Neural cell (in vitro differentiated cells): ENCODE results near the gene TPD52L1. TPM values are rescaled to one million over a fixed set of nuclear protein-coding genes. Genes with fewer than 3 reads are reported as not detected.

ENCODE experiments used
- H2AFZ ChIP-seq: fragments of 200-600, 300-800 bp; sonication (generic), shearing (Covaris generic); 2 replicates; pipeline ENCODE4 v1.6.0; 2014; ENCODE audit warnings: low read depth, mild to moderate bottlenecking, antibody characterized with exemption, low read length, moderate library complexity
- H3F3A ChIP-seq: fragments of 200-600 bp; shearing (Covaris generic); 2 replicates; pipeline ENCODE4 v1.6.1; 2016; ENCODE audit warnings: mild to moderate bottlenecking, moderate library complexity, mixed read lengths, antibody characterized with exemption, low read length; ENCODE audit not compliant: insufficient read depth, poor library complexity, severe bottlenecking
- H3K27ac ChIP-seq: fragments of 200-600, 300-800 bp; sonication (generic), shearing (Covaris generic); 2 replicates; pipeline ENCODE4 v1.5.1; 2014; ENCODE audit warnings: mild to moderate bottlenecking, low read length, moderate library complexity
- H3K27me3 ChIP-seq: fragments of 300-800, 200-600 bp; sonication (generic), shearing (Covaris generic); 2 replicates; pipeline ENCODE4 v1.6.0; 2014; ENCODE audit warnings: mild to moderate bottlenecking, low read depth, low read length, moderate library complexity; ENCODE audit not compliant: insufficient read depth
- H3K36me3 ChIP-seq: fragments of 300-800, 200-600 bp; sonication (generic), shearing (Covaris generic); 2 replicates; pipeline ENCODE4 v1.5.1; 2014; ENCODE audit warnings: mild to moderate bottlenecking, antibody characterized with exemption, low read length, moderate library complexity; ENCODE audit not compliant: insufficient read depth
- H3K4me2 ChIP-seq: fragments of 300-800, 200-600 bp; sonication (generic), shearing (Covaris generic); 2 replicates; pipeline ENCODE4 v1.6.0; 2014; ENCODE audit warnings: mild to moderate bottlenecking, low read length
- H3K4me3 ChIP-seq: fragments of 300-800, 200-600 bp; sonication (generic), shearing (Covaris generic); 2 replicates; pipeline ENCODE4 v1.5.1; 2014; ENCODE audit warnings: mild to moderate bottlenecking, low read length, moderate library complexity
- H3K79me2 ChIP-seq: fragments of 200-600 bp; shearing (Covaris generic); replicated peaks from 2 replicates; pipeline ENCODE4 v1.6.0; 2014; ENCODE audit warnings: mild to moderate bottlenecking, low read length, moderate library complexity; ENCODE audit not compliant: insufficient read depth
- H3K9ac ChIP-seq: fragments of 300-800, 200-600 bp; sonication (generic), shearing (Covaris generic); 2 replicates; pipeline ENCODE4 v1.6.1; 2016; ENCODE audit warnings: mild to moderate bottlenecking, low read length, mixed read lengths
- H3K9me2 ChIP-seq: fragments of 200-600 bp; shearing (Covaris generic); 2 replicates; pipeline ENCODE4 v1.6.1; 2016; ENCODE audit warnings: mild to moderate bottlenecking, low read length, mixed read lengths; ENCODE audit not compliant: insufficient read depth
- H3K9me3 ChIP-seq: fragments of 200-600, 300-800 bp; sonication (generic), shearing (Covaris generic); 2 replicates; pipeline ENCODE4 v1.6.1; 2016; ENCODE audit warnings: mild to moderate bottlenecking, mixed run types, low read length, moderate library complexity, mixed read lengths
- H4K20me1 ChIP-seq: fragments of 200-600 bp; shearing (Covaris generic); 2 replicates; pipeline ENCODE4 v1.6.1; 2016; ENCODE audit warnings: mild to moderate bottlenecking, mixed run types; ENCODE audit not compliant: insufficient read depth
- CTCF ChIP-seq: fragments of 450-650 bp; IDR thresholded peaks from 2 replicates; pipeline ENCODE4 v1.5.1; 2014; ENCODE audit warnings: antibody characterized with exemption, mild to moderate bottlenecking, moderate library complexity; ENCODE audit not compliant: poor library complexity, severe bottlenecking
- EP300 ChIP-seq: fragments of 450-650 bp; conservative IDR thresholded peaks from 2 replicates; pipeline ENCODE4 v1.6.1; 2014; ENCODE audit warnings: antibody characterized with exemption, mild to moderate bottlenecking, moderate library complexity; ENCODE audit not compliant: poor library complexity, severe bottlenecking
- EZH2 ChIP-seq: fragments of 200-600, 300-800 bp; shearing (Covaris generic), sonication (generic); IDR thresholded peaks from 2 replicates; pipeline ENCODE4 v1.6.1; 2014; ENCODE audit warnings: antibody characterized with exemption, low read length, borderline replicate concordance, mild to moderate bottlenecking; ENCODE audit not compliant: insufficient read depth, poor library complexity, severe bottlenecking
- MXI1 ChIP-seq: fragments of 450-650 bp; conservative IDR thresholded peaks from 2 replicates; pipeline ENCODE4 v1.6.1; 2014; ENCODE audit warnings: antibody characterized with exemption, mild to moderate bottlenecking; ENCODE audit not compliant: poor library complexity, severe bottlenecking
- POLR2AphosphoS5 ChIP-seq: IDR thresholded peaks from 2 replicates; pipeline ENCODE4 v1.6.1; 2012
- RAD21 ChIP-seq: fragments of 450-650 bp; conservative IDR thresholded peaks from 2 replicates; pipeline ENCODE4 v1.6.1; 2014; ENCODE audit warnings: antibody characterized with exemption, mild to moderate bottlenecking, moderate library complexity
- REST ChIP-seq: IDR thresholded peaks from 2 replicates; pipeline ENCODE4 v1.6.1; 2012; ENCODE audit warnings: borderline replicate concordance
- SMC3 ChIP-seq: fragments of 450-650 bp; conservative IDR thresholded peaks from 2 replicates; pipeline ENCODE4 v1.6.1; 2014; ENCODE audit warnings: antibody characterized with exemption, mild to moderate bottlenecking, moderate library complexity; ENCODE audit not compliant: poor library complexity
- TAF1 ChIP-seq: IDR thresholded peaks from 2 replicates; pipeline ENCODE4 v1.6.1; 2012; ENCODE audit warnings: low read depth
- polyA plus RNA-seq: library from polyadenylated mRNA; depleted of rRNA; stranded (reverse); fragments of >200 nt; gene quantifications from 2 replicates; pipeline ENCODE4 v1.2.3, GENCODE V29; 2014

The TPD52L1 gene
- polyA plus RNA-seq, 1 donor from 2014 or later = 8.9 TPM

GRCh38 chr6:125301435-125302391 is 148.1 kb downstream of the TPD52L1 start, which contains the start of gene HDDC2:
HDDC2 (minus strand) TSS chr6:125301967; CDS start chr6:125301932, 35 bp downstream.
- TF ChIP-seq MXI1 (peak; percentile 75), RAD21 (peak; percentile 22), REST (no peak), TAF1 (no peak), POLR2AphosphoS5 (no peak), EZH2 (no peak)
- H3K36me3 ChIP-seq = no peaks in the 10 kb centered on the region
- no peaks in the 10 kb centered on the region for H3K79me2 ChIP-seq
- H3K9me2 ChIP-seq = no peaks in the 10 kb centered on the region
- no peaks in the 10 kb centered on the region for H3K9me3 ChIP-seq
- no peak within 1 kb of the TSS for H3K27ac ChIP-seq
- H3K4me3 ChIP-seq = peak within 1 kb of the TSS; percentile 81
- no peaks in the 10 kb centered on the region for H4K20me1 ChIP-seq
- H2AFZ ChIP-seq = peak within 1 kb of the TSS; percentile 62
- H3F3A ChIP-seq = no peaks in the 10 kb centered on the region
- H3K4me2 ChIP-seq = peak within 1 kb of the TSS; percentile 68
- H3K27me3 ChIP-seq = no peaks in the 10 kb centered on the region
- H3K9ac ChIP-seq = peak within 1 kb of the TSS; percentile 71

- H3K4me3 ChIP-seq = no peak overlapping the region
- H3F3A ChIP-seq = no peaks in the 10 kb centered on the region
- H3K79me2 ChIP-seq = no peaks in the 10 kb centered on the region
- no peaks in the 10 kb centered on the region for H3K9me2 ChIP-seq
- H3K4me2 ChIP-seq = no peak overlapping the region
- no peaks in the 10 kb centered on the region for H3K27me3 ChIP-seq
- no peak overlapping the region for H3K27ac ChIP-seq
- H3K9me3 ChIP-seq = no peaks in the 10 kb centered on the region
- no peak overlapping the region for H2AFZ ChIP-seq
- H4K20me1 ChIP-seq = no peaks in the 10 kb centered on the region
- TF ChIP-seq REST (no peak), RAD21 (no peak), CTCF (no peak), EZH2 (no peak), POLR2AphosphoS5 (no peak), MXI1 (no peak), SMC3 (no peak), EP300 (no peak), TAF1 (no peak)
- H3K9ac ChIP-seq = no peak overlapping the region
- no peaks in the 10 kb centered on the region for H3K36me3 ChIP-seq
Observed at GRCh38 chr6:125302840-125303511, 149.4 kb downstream of the TPD52L1 start.
